ENCODE results near the gene EML4. TPM values are rescaled to one million over a fixed set of nuclear protein-coding genes. Genes with fewer than 3 reads are reported as not detected.

Gene EML4
- total and polyA plus RNA-seq, 2 of the 13 experiments (the other 11 are each of a cell fraction or from before 2014, with no cell fraction given), result 243 to 476 TPM

GRCh38 chr2:42132966-42133641 lies 36.0 kb upstream of the EML4 start (continued):
- TF ChIP-seq, protein P1, sequence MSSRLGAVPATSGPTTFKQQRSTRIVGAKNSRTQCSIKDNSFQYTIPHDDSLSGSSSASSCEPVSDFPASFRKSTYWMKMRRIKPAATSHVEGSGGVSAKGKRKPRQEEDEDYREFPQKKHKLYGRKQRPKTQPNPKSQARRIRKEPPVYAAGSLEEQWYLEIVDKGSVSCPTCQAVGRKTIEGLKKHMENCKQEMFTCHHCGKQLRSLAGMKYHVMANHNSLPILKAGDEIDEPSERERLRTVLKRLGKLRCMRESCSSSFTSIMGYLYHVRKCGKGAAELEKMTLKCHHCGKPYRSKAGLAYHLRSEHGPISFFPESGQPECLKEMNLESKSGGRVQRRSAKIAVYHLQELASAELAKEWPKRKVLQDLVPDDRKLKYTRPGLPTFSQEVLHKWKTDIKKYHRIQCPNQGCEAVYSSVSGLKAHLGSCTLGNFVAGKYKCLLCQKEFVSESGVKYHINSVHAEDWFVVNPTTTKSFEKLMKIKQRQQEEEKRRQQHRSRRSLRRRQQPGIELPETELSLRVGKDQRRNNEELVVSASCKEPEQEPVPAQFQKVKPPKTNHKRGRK (CRISPR knock-in tag; IDR thresholded peaks at IDR 0.05), result no peak
- TF ChIP-seq KDM4B (CRISPR knock-in tag; IDR thresholded peaks at IDR 0.05), result peak; percentile 96
- no peak for TF ChIP-seq ZBTB40 (IDR thresholded peaks at IDR 0.05)
- TF ChIP-seq ZBTB40 (CRISPR knock-in tag; IDR thresholded peaks at IDR 0.05), result peak; percentile 94
- 0 out of 2 replicates have a peak, but pooled peaks have one; percentile 77 for TF ChIP-seq PAX8 (CRISPR knock-in tag; IDR thresholded peaks at IDR 0.05; ENCODE audit: borderline replicate concordance)
- TF ChIP-seq, protein P2, sequence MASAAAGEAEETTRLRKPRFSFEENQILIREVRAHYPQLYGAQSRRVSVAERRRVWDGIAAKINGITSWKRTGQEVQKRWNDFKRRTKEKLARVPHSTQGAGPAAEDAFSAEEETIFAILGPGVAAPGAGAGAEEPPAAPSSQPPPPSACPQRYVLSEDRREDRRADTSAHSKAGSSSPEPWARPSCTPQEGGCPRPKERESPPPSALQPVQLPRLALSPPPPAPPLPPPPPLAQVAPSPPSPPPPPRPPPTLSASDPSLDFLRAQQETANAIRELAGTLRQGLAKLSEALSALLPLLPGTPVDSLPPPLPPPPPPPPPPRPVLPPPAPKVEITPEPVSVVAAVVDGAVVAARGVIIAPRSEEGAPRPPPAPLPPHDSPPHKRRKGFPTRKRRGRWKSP (CRISPR knock-in tag; IDR thresholded peaks at IDR 0.05), result peak; percentile 93
- no peak for TF ChIP-seq ISX (CRISPR knock-in tag; conservative IDR thresholded peaks at IDR 0.05)
- TF ChIP-seq SRSF1 (optimal IDR thresholded peaks at IDR 0.05; ENCODE audit: low read depth, low read length), result peak; percentile 31
- peak; percentile 97 for TF ChIP-seq RXRA (CRISPR knock-in tag; IDR thresholded peaks at IDR 0.05)
- TF ChIP-seq ZNF782 (CRISPR knock-in tag; IDR thresholded peaks at IDR 0.05; ENCODE audit: borderline replicate concordance), result no peak; the same call in 1 of the 2 replicates
- peak; percentile 97 for TF ChIP-seq ZSCAN9 (CRISPR knock-in tag; IDR thresholded peaks at IDR 0.05; ENCODE audit: borderline replicate concordance)
- peak; percentile 100 for TF ChIP-seq HDAC2 (CRISPR knock-in tag; IDR thresholded peaks at IDR 0.05)
- TF ChIP-seq ZNF703 (CRISPR knock-in tag; IDR thresholded peaks at IDR 0.05; ENCODE audit: borderline replicate concordance), result peak; percentile 96
- TF ChIP-seq ZNF569 (CRISPR knock-in tag; IDR thresholded peaks at IDR 0.05; ENCODE audit: borderline replicate concordance), result no peak
- peak; percentile 95 for TF ChIP-seq IKZF4 (CRISPR knock-in tag; IDR thresholded peaks at IDR 0.05; ENCODE audit: borderline replicate concordance, low read depth, not compliant biosample characterization)
- TF ChIP-seq TEAD3 (CRISPR knock-in tag; optimal IDR thresholded peaks at IDR 0.05; ENCODE audit: borderline replicate concordance), result peak; percentile 86

Data from HepG2 (cell line).